GM12865 (cell line): ENCODE results near the gene ZNF184.

Experiments
- DNase-seq: peaks from one replicate; pipeline ENCODE4 v3.0.0; 2010; ENCODE audit warnings: low read depth
- H3K4me3 ChIP-seq: 2 replicates; pipeline ENCODE4 v1.5.1; 2011; ENCODE audit warnings: mild to moderate bottlenecking, low read depth, low read length, control low read depth
- TF ChIP-seq, protein P1 (sequence below): IDR thresholded peaks from 2 replicates; pipeline ENCODE4 v1.5.1; 2011; ENCODE audit warnings: low read length, control low read depth, low read depth, inconsistent platforms; ENCODE audit not compliant: insufficient read depth; ENCODE audit errors: missing control alignments

Gene ZNF184

DNA sequence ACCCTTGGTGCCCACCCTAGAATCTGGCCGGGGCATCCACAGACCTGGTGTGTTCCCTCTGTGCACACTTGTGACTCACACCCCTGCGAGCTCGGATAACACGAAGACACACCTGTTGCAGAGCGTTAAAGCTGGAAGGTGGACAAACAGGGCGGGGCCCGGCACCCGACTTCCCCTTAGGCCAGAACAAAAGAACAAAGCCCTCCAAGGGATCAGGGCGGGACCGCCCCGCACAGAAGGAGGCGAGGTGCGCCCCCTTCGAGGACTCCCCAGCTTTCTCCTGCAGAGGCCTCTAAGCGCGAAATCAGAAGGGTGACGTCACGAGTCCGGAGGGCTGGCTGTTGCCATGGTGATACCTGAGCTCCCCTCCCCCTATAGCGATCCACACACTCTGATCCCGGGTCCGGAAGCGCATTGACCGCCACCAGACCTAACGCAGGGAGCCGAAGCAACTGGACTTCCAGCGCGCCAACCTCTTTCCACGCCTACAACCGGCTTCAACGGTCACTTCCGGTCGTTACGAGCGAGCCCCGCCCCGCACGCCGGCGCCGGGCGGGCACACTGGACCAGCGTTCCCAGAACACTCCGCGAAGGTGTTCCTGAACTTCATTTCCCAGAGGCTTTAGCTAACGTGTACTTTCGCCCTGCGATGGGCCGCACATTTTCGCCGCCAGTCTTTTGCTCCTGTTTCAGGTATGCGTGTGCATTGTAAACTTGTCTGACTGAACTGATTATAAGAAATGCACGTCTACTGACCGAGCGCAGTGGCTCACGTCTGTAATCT lies at the start of gene ZNF184:
Gene ZNF184, minus strand, starts transcription at position 489 of the 784 bp plus-strand sequence. CDS start 811 bp downstream, outside the sequence.
- DNase-seq, result peak; percentile 99
- TF ChIP-seq, protein P1, sequence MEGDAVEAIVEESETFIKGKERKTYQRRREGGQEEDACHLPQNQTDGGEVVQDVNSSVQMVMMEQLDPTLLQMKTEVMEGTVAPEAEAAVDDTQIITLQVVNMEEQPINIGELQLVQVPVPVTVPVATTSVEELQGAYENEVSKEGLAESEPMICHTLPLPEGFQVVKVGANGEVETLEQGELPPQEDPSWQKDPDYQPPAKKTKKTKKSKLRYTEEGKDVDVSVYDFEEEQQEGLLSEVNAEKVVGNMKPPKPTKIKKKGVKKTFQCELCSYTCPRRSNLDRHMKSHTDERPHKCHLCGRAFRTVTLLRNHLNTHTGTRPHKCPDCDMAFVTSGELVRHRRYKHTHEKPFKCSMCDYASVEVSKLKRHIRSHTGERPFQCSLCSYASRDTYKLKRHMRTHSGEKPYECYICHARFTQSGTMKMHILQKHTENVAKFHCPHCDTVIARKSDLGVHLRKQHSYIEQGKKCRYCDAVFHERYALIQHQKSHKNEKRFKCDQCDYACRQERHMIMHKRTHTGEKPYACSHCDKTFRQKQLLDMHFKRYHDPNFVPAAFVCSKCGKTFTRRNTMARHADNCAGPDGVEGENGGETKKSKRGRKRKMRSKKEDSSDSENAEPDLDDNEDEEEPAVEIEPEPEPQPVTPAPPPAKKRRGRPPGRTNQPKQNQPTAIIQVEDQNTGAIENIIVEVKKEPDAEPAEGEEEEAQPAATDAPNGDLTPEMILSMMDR, result no peak
- H3K4me3 ChIP-seq, result peak within 1 kb of the TSS; percentile 74

DNA sequence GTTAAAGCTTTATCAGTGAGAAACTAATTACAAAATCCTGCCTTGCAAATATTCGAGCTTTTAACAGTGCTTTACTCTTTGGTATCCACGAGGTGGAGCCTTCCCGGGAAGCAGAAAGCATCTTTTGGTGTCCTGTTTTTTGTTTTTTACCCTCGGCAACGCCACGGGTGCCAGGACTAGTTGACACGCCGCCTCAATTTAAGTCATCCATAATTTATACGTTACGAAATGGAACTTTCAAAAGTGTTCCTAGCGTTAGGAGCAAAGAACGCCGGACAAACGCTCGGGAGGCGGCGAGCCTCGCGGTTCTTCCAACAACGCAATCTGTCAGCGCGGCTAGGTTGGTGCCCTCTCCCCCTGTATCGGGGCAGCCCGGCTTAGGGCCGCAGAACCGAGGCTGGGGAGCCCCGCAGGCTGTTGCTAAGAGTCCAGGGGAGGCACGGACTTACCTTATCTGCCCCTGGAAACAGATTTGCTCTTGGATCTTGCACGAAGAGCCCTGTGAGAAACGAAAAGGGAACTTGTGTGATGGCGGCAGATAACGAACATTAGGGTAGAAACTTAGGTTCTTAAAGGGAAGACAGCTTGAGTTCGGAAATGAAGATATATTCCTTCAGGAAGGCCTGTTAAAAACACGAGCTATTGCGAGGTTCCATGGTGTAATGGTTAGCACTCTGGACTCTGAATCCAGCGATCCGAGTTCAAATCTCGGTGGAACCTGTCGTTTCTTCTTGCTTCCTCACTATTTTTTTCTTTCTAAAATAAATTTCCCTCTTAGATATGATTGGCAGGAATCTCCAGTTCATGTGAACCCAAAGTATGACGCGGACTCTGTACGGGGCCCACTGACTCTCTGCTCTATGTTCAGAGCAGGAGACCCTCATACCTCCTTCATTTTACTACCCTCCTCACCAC lies 46.2 kb upstream of the ZNF184 start:
- DNase-seq, result peak; percentile 90
- peak overlapping the region; percentile 91 for H3K4me3 ChIP-seq
- TF ChIP-seq, protein P1, result peak; percentile 68

DNA sequence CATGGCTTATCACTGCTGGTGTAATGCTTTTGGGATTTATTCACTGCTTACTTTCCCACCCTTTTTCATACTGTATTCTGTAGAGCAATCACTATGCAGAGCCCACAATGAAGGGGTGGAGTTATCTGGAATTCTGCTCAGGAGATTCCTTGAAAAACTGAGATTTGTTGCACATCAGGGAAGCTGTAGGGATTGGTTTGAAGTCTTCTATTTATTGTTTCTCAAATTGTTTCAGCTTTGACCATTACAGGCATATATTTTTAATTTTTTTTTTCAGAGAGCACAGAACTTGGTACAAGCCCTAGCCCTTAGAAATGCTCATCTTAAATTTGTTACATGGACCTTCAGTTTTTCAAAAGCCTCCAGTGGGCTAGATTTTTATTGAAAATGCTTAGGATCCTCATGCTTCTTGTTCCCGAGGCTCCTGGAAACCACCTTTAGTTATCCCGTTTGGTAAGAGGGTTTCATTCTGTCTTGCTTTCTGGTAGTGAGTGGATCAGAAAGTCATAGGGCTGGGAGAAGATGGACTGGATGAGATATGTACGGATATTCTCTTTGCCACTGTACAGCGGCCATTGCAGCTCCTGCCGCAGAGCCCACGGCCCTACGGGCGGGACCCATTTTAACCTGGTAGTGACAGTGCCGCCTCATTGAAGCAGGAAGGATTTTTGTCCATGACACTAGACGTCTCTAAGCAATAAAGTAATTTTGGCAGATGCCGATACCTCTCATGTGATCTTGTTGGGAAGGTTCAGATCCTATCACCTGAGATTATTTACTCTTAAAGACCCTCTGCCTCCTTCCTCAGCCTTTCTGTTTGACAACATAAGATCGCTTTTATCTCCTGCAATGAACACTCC lies 45.3 kb upstream of the ZNF184 start:
- DNase-seq, result peak; percentile 47
- H3K4me3 ChIP-seq, result peak overlapping the region; percentile 91
- TF ChIP-seq, protein P1, result no peak

DNA sequence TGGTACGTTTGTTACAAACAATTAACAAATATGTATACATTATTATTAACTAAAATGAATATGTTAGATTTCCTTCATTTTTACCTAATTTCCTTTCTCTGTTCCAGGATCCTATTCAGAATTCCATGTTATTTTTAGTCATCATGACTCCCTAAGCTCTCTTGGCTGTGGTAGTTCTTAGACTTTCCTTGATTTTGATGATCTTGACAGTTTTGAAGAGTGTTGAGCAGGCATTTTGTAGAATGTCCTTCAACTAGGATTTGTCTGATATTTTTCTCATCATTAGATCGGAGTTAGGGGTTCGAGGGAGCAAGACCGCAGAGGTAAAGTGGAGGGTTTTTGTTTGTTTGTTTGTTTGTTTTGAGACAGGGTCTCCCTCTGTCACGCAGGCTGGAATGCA lies 44.3 kb upstream of the ZNF184 start:
- no peak for DNase-seq
- TF ChIP-seq, protein P1, result no peak
- H3K4me3 ChIP-seq, result no peak overlapping the region

DNA sequence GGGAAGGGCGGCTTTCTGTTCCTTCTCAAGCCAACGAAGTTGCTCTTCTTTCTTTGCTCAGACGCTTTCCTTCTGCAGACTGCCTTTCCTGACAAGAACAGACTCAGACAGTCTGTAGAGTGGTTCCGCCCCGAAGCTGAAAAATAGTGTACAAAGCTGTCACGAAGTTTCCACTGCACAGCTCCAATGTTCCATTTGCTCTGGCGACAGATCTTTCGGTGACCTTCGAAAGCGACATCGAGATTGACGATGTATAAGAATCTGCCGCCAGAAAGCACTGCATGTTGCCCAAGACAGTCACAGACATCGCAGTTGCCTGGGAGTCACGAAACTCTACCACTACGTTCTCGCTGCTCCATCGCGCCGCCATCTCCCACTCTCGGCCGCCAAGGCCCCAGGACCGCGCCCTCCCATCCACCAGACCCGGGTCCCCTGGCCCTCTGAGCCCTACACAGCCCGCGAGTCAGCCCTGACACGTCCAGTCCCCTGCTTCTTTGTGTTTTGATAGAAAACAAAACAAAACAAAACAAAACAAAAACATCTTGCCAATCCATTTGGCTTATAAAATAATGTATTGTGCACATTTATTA lies 42.1 kb upstream of the ZNF184 start:
- TF ChIP-seq, protein P1, result no peak
- H3K4me3 ChIP-seq, result no peak overlapping the region
- DNase-seq, result no peak

DNA sequence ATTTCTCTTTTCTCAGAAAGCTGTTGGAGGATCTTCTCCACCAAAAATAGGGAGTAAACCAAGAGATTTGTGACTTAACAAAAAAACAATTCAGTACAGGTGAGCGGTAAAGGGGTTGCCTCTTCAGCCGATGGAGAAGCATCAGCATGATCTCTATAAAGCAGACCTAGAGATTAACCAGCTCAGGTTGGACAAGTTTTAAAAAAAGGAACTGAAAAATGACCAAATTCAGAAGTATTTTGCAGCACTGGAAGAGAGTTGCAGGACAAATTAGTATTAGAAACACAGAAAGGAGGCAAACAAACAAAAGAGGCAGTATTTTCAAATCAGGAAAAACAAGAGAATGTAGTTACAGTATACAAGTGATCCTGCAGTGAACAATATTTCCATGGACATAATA lies 39.6 kb upstream of the ZNF184 start:
- TF ChIP-seq, protein P1, result no peak
- H3K4me3 ChIP-seq, result no peak overlapping the region
- no peak for DNase-seq
